HCT116 (cell line): ENCODE measurements around the gene C1QA. TPM values are rescaled to one million over a fixed set of nuclear protein-coding genes. Genes with fewer than 3 reads are reported as not detected.

Experiments
- ATAC-seq: fragments of 200-7000 bp; cut with Tn5 transposase; 2 replicates; pipeline ENCODE4 v1.9.1; 2020; ENCODE audit warnings: mild to moderate bottlenecking, moderate library complexity
- BruUV-seq: library from RNA; stranded (reverse); fragments of 400-500 nt; replicated peaks from 2 replicates; lab custom pipeline; 2021; lab: Mats Ljungman, UMichigan
- CTCF ChIA-PET: fragments of 300-600 bp; sonication (Branson Sonifier 250); formaldehyde crosslinking; loops from one replicate; lab custom pipeline; 2021; ENCODE audit warnings: antibody characterized with exemption; lab: Charles Lee
- POLR2A ChIA-PET: fragments of 300-600, 350-600 bp; sonication (Branson Sonifier 250); formaldehyde crosslinking; loops from one replicate; lab custom pipeline; 2021; ENCODE audit warnings: antibody characterized with exemption; lab: Charles Lee
- RAD21 ChIA-PET, 2 experiments: fragments of 300-600 bp; sonication (Branson Sonifier 250); formaldehyde crosslinking; loops; one replicate each; lab custom pipeline; 2023; ENCODE audit warnings: low total read pairs in 2 of 2; ENCODE audit not compliant: uncharacterized antibody in 2 of 2, unreplicated experiment in 2 of 2, low non-redundant PET in 1 of 2; lab: Charles Lee
- DNase-seq: peaks from one replicate; pipeline ENCODE4 v3.0.0-alpha.2; 2010; ENCODE audit warnings: low read depth, low spot score
- H2AFZ ChIP-seq: fragments of 200-600 bp; shearing (Covaris generic), sonication (generic); 2 replicates; pipeline ENCODE4 v1.6.1; 2017; ENCODE audit warnings: low read depth, mixed run types, mixed read lengths, antibody characterized with exemption, low read length; ENCODE audit not compliant: poor library complexity, severe bottlenecking
- H3K27ac ChIP-seq: 2 replicates; pipeline ENCODE4 v1.5.1; 2012; ENCODE audit warnings: low read depth, low read length
- H3K27me3 ChIP-seq: fragments of 200-600 bp; sonication (generic); 2 replicates; pipeline ENCODE4 v1.6.1; 2016; ENCODE audit warnings: mixed run types, low read length, mixed read lengths; ENCODE audit not compliant: insufficient read depth
- H3K36me3 ChIP-seq, 2 experiments: fragments of 200-500 bp in 1 of 2; fragments of 200-600 bp in 1 of 2; sonication (Bioruptor generic) in 1 of 2; sonication (generic) in 1 of 2; 2 replicates each; pipeline versions ENCODE4 v1.5.1 to v1.6.1; 2014 to 2016; ENCODE audit warnings: low read length in 2 of 2, inconsistent platforms in 1 of 2, mixed read lengths in 1 of 2, mixed run types in 1 of 2; ENCODE audit not compliant: insufficient read depth in 2 of 2, control insufficient read depth in 1 of 2
- H3K4me1 ChIP-seq, 2 experiments: fragments of 200-600 bp in 1 of 2; sonication (generic) in 1 of 2; 2 replicates each; pipeline versions ENCODE4 v1.5.1 to v1.6.1; 2012 to 2017; ENCODE audit warnings: low read length in 2 of 2, inconsistent platforms in 1 of 2, mild to moderate bottlenecking in 1 of 2, mixed read lengths in 1 of 2, mixed run types in 1 of 2, moderate library complexity in 1 of 2; ENCODE audit not compliant: insufficient read depth in 2 of 2, control insufficient read depth in 1 of 2
- H3K4me2 ChIP-seq: fragments of 200-600 bp; sonication (generic); 2 replicates; pipeline ENCODE4 v1.6.1; 2017; ENCODE audit warnings: mixed run types, low read length, mixed read lengths
- H3K4me3 ChIP-seq, 2 experiments: fragments of 200-600 bp in 1 of 2; sonication (generic) in 1 of 2; replicated peaks in 1 of 2; 2 replicates each; pipeline ENCODE4 v1.5.1; 2011 to 2016; ENCODE audit warnings: low read length in 2 of 2, control low read depth in 1 of 2, low read depth in 1 of 2, mild to moderate bottlenecking in 1 of 2, mixed read lengths in 1 of 2, mixed run types in 1 of 2
- H3K79me2 ChIP-seq: fragments of 200-600 bp; sonication (generic); 2 replicates; pipeline ENCODE4 v1.6.1; 2017; ENCODE audit warnings: mild to moderate bottlenecking, mixed run types, low read length, moderate library complexity, mixed read lengths; ENCODE audit not compliant: insufficient read depth
- H3K9ac ChIP-seq: fragments of 200-600 bp; sonication (generic); 2 replicates; pipeline ENCODE4 v1.6.1; 2016; ENCODE audit warnings: low read length, mixed read lengths
- H3K9me2 ChIP-seq: fragments of 200-600 bp; sonication (generic), shearing (Covaris generic); 2 replicates; pipeline ENCODE4 v1.6.1; 2017; ENCODE audit warnings: mixed run types, mild to moderate bottlenecking, moderate library complexity; ENCODE audit not compliant: insufficient read depth
- H3K9me3 ChIP-seq, 2 experiments: fragments of 200-500 bp in 1 of 2; fragments of 200-600 bp in 1 of 2; sonication (Bioruptor generic) in 1 of 2; sonication (generic) in 1 of 2; 2 replicates each; pipeline ENCODE4 v1.6.1; 2014 to 2017; ENCODE audit warnings: low read length in 2 of 2, mixed read lengths in 2 of 2, inconsistent platforms in 1 of 2, low read depth in 1 of 2, mild to moderate bottlenecking in 1 of 2, mixed run types in 1 of 2, moderate library complexity in 1 of 2; ENCODE audit not compliant: control insufficient read depth in 1 of 2, insufficient read depth in 1 of 2
- H4K20me1 ChIP-seq: fragments of 200-600 bp; sonication (generic), shearing (Covaris generic); 2 replicates; pipeline ENCODE4 v1.6.1; 2017; ENCODE audit warnings: mixed run types, mild to moderate bottlenecking, moderate library complexity; ENCODE audit not compliant: insufficient read depth
- CBX3 ChIP-seq: IDR thresholded peaks from 2 replicates; pipeline ENCODE4 v1.6.1; 2012; ENCODE audit warnings: low read depth
- EGR1 ChIP-seq: IDR thresholded peaks from 2 replicates; pipeline ENCODE4 v1.6.1; 2012; ENCODE audit warnings: low read depth
- ELF1 ChIP-seq: IDR thresholded peaks from 2 replicates; pipeline ENCODE4 v1.6.1; 2012; ENCODE audit warnings: low read depth, borderline replicate concordance
- EZH2 ChIP-seq: fragments of 200-600 bp; sonication (generic); IDR thresholded peaks from 2 replicates; pipeline ENCODE4 v1.6.1; 2017; ENCODE audit warnings: antibody characterized with exemption, mixed run types
- FOSL1 ChIP-seq: IDR thresholded peaks from 2 replicates; pipeline ENCODE4 v1.6.1; 2012; ENCODE audit warnings: low read depth
- JUND ChIP-seq: IDR thresholded peaks from 2 replicates; pipeline ENCODE4 v1.6.1; 2012
- POLR2A ChIP-seq: IDR thresholded peaks from 2 replicates; pipeline ENCODE4 v1.7.0; 2011; ENCODE audit warnings: borderline replicate concordance; ENCODE audit not compliant: insufficient read depth, insufficient read length; ENCODE audit errors: extremely low read depth
- POLR2AphosphoS5 ChIP-seq: IDR thresholded peaks from 2 replicates; pipeline ENCODE4 v1.6.1; 2011; ENCODE audit warnings: mild to moderate bottlenecking, low read depth, low read length, moderate library complexity
- RAD21 ChIP-seq: IDR thresholded peaks from 2 replicates; pipeline ENCODE4 v1.6.1; 2012; ENCODE audit warnings: low read depth, mild to moderate bottlenecking
- SP1 ChIP-seq: IDR thresholded peaks from 2 replicates; pipeline ENCODE4 v1.6.1; 2012; ENCODE audit warnings: low read depth
- SRF ChIP-seq: IDR thresholded peaks from 2 replicates; pipeline ENCODE4 v1.6.1; 2012; ENCODE audit warnings: low read depth
- TCF7L2 ChIP-seq: IDR thresholded peaks from 2 replicates; pipeline ENCODE4 v1.7.0; 2011; ENCODE audit warnings: borderline replicate concordance, inconsistent platforms; ENCODE audit not compliant: insufficient read depth, insufficient read length; ENCODE audit errors: extremely low read depth
- YY1 ChIP-seq: IDR thresholded peaks from 2 replicates; pipeline ENCODE4 v1.6.1; 2011; ENCODE audit warnings: low read length, low read depth, moderate library complexity, mild to moderate bottlenecking; ENCODE audit not compliant: insufficient replicate concordance; ENCODE audit errors: extremely low read depth
- ZFX ChIP-seq: fragments of 450-650 bp; IDR thresholded peaks from 2 replicates; pipeline ENCODE4 v1.6.1; 2017
- ZNF274 ChIP-seq: fragments of 200-500 bp; sonication (Bioruptor generic); IDR thresholded peaks from 2 replicates; pipeline ENCODE4 v1.6.1; 2014; ENCODE audit warnings: mild to moderate bottlenecking, low read depth, low read length, inconsistent platforms
- intact Hi-C: fragments of 100-400 bp; cut with micrococcal nuclease; formaldehyde crosslinking; loops from 2 replicates; pipeline ENCODE4 v1.10.0; 2022
- total RNA-seq: library from RNA; stranded (reverse); gene quantifications from one replicate; pipeline ENCODE4 v1.2.1, GENCODE V29; 2021; ENCODE audit not compliant: unreplicated experiment
- TF ChIP-seq, protein P1 (sequence below), 3 experiments: fragments of 200-600 bp in 1 of 3; sonication (generic) in 1 of 3; IDR thresholded peaks in 2 of 3; conservative IDR thresholded peaks in 1 of 3; 2 replicates each; pipeline ENCODE4 v1.5.1; 2012 to 2017; ENCODE audit warnings: low read depth in 2 of 3, low read length in 2 of 3, antibody characterized with exemption in 1 of 3, borderline replicate concordance in 1 of 3, control low read depth in 1 of 3, mild to moderate bottlenecking in 1 of 3, mixed read lengths in 1 of 3, mixed run types in 1 of 3, moderate library complexity in 1 of 3; ENCODE audit not compliant: insufficient read depth in 1 of 3
- TF ChIP-seq, protein P2 (sequence below): IDR thresholded peaks from 2 replicates; pipeline ENCODE4 v1.6.1; 2012
- TF ChIP-seq, protein P3 (sequence below): IDR thresholded peaks from 2 replicates; pipeline ENCODE4 v1.6.1; 2012
- TF ChIP-seq, protein P4 (sequence below): IDR thresholded peaks from 2 replicates; pipeline ENCODE4 v1.6.1; 2012; ENCODE audit warnings: low read depth

The C1QA gene
- total RNA-seq, 1 experiment from 2014 or later, result 0.91 TPM

DNA sequence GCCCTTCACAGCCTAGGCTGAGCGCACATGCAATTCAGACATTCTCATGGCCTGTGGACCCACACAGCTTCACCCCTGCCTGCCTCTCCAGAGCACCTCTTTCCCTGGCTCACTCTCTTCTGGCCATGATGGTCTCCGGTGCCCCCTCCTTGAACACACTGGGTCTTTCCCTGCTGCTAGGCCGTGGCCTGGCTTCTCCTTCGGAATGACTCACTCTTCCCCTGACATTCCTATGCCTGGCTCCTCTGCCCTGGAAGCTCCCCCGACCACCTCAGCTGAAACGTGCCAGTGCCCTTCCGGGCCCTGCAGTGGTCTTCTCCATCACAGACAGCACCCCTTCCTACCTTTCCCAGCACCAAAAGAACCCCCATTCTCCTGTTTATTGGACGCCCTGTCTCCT is 44.9 kb upstream of the C1QA start:
- no peak overlapping the region for H2AFZ ChIP-seq
- H3K9me3 ChIP-seq, result no peaks in the 10 kb centered on the region
- H3K79me2 ChIP-seq, result no peaks in the 10 kb centered on the region
- no peak overlapping the region for H3K27ac ChIP-seq
- H3K36me3 ChIP-seq, result no peaks in the 10 kb centered on the region
- no peak overlapping the region for H3K4me3 ChIP-seq
- DNase-seq, result no peak
- H3K9me2 ChIP-seq, result no peaks in the 10 kb centered on the region
- intact Hi-C loops, result no loop called here
- H3K9ac ChIP-seq, result no peak overlapping the region
- ATAC-seq, result no peak
- no peaks in the 10 kb centered on the region for H4K20me1 ChIP-seq
- POLR2A ChIA-PET, result no interaction called here
- TF ChIP-seq POLR2A (no peak), FOSL1 (no peak), SP1 (no peak), YY1 (no peak), ELF1 (no peak), EZH2 (no peak), RAD21 (no peak), POLR2AphosphoS5 (no peak), ZFX (no peak), JUND (no peak), EGR1 (no peak), CBX3 (no peak), TCF7L2 (no peak), SRF (no peak), ZNF274 (no peak)
- TF ChIP-seq, protein P1, sequence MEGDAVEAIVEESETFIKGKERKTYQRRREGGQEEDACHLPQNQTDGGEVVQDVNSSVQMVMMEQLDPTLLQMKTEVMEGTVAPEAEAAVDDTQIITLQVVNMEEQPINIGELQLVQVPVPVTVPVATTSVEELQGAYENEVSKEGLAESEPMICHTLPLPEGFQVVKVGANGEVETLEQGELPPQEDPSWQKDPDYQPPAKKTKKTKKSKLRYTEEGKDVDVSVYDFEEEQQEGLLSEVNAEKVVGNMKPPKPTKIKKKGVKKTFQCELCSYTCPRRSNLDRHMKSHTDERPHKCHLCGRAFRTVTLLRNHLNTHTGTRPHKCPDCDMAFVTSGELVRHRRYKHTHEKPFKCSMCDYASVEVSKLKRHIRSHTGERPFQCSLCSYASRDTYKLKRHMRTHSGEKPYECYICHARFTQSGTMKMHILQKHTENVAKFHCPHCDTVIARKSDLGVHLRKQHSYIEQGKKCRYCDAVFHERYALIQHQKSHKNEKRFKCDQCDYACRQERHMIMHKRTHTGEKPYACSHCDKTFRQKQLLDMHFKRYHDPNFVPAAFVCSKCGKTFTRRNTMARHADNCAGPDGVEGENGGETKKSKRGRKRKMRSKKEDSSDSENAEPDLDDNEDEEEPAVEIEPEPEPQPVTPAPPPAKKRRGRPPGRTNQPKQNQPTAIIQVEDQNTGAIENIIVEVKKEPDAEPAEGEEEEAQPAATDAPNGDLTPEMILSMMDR (IDR thresholded peaks at IDR 0.05 in 2 of 3, conservative IDR thresholded peaks at IDR 0.05 in 1 of 3; ENCODE audit: borderline replicate concordance in 1 of 3, insufficient read depth in 1 of 3, low read depth in 2 of 3, low read length in 2 of 3), result no peak
- TF ChIP-seq, protein P2, sequence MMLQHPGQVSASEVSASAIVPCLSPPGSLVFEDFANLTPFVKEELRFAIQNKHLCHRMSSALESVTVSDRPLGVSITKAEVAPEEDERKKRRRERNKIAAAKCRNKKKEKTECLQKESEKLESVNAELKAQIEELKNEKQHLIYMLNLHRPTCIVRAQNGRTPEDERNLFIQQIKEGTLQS, result no peak
- TF ChIP-seq, protein P3, sequence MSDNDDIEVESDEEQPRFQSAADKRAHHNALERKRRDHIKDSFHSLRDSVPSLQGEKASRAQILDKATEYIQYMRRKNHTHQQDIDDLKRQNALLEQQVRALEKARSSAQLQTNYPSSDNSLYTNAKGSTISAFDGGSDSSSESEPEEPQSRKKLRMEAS, result no peak
- TF ChIP-seq, protein P4, sequence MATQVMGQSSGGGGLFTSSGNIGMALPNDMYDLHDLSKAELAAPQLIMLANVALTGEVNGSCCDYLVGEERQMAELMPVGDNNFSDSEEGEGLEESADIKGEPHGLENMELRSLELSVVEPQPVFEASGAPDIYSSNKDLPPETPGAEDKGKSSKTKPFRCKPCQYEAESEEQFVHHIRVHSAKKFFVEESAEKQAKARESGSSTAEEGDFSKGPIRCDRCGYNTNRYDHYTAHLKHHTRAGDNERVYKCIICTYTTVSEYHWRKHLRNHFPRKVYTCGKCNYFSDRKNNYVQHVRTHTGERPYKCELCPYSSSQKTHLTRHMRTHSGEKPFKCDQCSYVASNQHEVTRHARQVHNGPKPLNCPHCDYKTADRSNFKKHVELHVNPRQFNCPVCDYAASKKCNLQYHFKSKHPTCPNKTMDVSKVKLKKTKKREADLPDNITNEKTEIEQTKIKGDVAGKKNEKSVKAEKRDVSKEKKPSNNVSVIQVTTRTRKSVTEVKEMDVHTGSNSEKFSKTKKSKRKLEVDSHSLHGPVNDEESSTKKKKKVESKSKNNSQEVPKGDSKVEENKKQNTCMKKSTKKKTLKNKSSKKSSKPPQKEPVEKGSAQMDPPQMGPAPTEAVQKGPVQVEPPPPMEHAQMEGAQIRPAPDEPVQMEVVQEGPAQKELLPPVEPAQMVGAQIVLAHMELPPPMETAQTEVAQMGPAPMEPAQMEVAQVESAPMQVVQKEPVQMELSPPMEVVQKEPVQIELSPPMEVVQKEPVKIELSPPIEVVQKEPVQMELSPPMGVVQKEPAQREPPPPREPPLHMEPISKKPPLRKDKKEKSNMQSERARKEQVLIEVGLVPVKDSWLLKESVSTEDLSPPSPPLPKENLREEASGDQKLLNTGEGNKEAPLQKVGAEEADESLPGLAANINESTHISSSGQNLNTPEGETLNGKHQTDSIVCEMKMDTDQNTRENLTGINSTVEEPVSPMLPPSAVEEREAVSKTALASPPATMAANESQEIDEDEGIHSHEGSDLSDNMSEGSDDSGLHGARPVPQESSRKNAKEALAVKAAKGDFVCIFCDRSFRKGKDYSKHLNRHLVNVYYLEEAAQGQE, result no peak
- TF ChIP-seq, all 23 proteins: peak for 0
- BruUV-seq, result no TSS peak
- Histone ChIP-seq H3K27me3 (no peaks in the 10 kb centered on the region), H3K4me1 (peaks cover 7 to 13% of the 10 kb centered on the region in 2 experiments), H3K4me2 (no peak overlapping the region)
- RAD21 ChIA-PET, result no interaction called here
- CTCF ChIA-PET, result no interaction called here
